HG03354 (cell line): Measurements from ENCODE around the gene RILPL2.
"Not testable (repeated sequence)": the region's sequence is repeated elsewhere in the genome, so short reads cannot be mapped to it uniquely, and the experiment has no call there.

Source experiments
- ATAC-seq: cut with Tn5 transposase; IDR thresholded peaks from one replicate; pipeline ENCODE4 v1.9.1; 2021; ENCODE audit warnings: mild to moderate bottlenecking; ENCODE audit not compliant: unreplicated experiment, poor library complexity, severe bottlenecking

Gene RILPL2

GRCh38 chr12:123452276-123452550 lies 15.7 kb upstream of the RILPL2 start:
- not testable (repeated sequence) for ATAC-seq

DNA sequence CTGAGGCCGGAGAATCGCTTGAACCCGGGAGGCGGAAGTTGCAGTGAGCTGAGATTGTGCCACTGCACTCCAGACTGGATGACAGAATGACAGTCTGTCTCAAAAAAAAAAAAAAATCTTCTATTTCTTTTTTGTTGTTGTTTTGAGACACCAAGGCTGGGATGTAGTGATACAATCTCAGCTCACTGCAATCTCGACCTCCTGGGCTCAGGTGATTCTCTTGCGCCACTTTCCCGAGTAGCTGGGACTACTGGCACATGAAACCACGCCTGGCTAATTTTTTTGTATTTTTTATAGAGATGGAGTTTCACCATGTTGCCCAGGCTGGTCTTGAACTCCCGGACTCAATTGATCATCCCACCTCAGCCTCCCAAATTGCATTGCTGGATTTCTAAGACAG lies 14.2 kb upstream of the RILPL2 start:
- ATAC-seq: no peak

GRCh38 chr12:123449856-123450255 lies 13.4 kb upstream of the RILPL2 start:
- ATAC-seq: no peak

- ATAC-seq: no peak
Measured at GRCh38 chr12:123449249-123449733, 12.8 kb upstream of the RILPL2 start.

DNA sequence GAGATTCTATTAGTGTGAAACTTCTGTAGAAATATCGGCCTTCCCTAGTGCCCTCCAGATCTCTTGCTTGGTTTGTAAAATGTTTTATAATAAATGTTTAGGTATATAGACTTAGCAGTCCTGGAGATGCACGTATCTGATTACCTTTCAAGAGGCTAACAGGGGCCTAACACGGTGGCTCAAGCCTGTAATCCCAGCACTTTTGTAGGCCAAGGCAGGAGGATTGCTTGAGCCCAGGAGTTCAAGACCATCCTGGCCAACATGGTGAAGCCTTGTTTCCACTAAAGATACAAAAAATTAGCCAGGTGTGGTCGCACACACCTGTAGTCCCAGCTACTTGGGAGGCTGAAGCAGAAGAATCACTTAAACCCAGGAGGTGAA lies 9.8 kb upstream of the RILPL2 start:
- no peak for ATAC-seq

- no peak for ATAC-seq
Measured at GRCh38 chr12:123445388-123446332, 9.2 kb upstream of the RILPL2 start.

- ATAC-seq: no peak
Measured at GRCh38 chr12:123444092-123445026, 7.9 kb upstream of the RILPL2 start.

DNA sequence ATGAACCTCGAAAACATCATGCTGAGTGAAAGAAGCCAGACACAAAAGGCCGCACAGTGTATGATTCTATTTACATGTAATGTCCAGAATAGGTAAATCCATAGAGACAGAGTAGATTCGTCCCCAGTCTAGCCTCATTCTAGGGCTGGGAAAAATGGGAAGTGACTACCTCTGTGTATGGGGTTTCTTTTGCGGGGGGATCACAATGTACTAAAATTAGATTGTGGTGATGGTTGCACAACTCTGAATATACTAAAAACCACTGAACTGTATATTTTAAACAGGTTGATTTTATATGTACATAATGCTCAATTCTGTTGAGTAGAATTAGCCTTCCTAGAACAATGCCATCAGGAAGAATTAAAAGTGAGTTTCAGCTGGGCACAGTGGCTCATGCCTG lies 6.3 kb upstream of the RILPL2 start:
- no peak for ATAC-seq

DNA sequence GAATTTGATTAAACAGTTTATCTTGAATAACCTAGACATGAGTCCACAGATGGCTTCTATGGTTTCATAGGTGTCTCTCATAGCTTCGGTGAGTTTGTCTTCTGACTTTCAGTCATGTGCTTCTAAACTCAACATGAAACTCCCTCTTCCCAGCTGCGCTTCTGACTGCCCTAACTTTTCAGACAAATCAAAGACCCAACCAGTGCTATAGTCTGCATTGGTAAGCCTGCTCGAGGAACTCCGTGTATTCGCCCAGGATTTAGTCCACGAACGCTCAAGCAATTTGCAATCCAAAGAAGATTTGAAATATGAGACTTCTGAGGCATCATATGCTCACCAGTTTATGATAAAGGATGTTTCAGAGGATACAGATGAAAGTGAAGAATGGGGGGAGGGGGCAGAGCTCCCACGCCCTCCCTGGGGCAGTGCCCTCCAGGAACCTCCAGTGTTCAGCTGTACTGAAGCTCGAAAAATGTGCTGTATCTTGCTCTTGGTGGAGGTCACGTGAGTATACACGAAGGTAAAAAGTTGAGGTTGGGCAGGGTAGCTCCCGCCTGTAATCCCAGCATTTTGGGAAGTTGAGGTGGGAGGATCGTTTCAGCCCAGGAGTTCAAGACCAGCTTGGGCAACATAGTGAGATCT lies 5.2 kb upstream of the RILPL2 start:
- ATAC-seq: peak; percentile 51

DNA sequence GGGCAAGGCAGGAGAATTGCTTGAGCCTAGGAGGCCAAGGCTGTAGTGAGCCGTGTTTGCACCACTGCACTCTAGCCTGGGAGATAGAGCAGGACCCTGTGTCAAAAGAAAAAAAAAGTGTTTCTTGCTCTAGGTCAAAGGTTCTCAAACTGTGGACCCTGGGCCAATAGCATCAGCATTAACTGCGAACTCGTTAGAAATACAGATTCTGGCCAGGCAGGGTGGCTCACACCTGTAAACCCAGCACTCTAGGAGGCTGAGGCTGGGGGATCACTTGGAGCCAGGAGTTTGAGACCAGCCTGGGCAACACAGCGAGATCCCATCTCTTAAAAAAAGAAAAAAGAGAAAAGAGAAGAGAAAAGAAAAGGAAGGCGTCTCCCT lies 858 bp downstream of the RILPL2 start:
- no peak for ATAC-seq

GRCh38 chr12:123433615-123434014 lies 2.9 kb downstream of the RILPL2 start:
- no peak for ATAC-seq

DNA sequence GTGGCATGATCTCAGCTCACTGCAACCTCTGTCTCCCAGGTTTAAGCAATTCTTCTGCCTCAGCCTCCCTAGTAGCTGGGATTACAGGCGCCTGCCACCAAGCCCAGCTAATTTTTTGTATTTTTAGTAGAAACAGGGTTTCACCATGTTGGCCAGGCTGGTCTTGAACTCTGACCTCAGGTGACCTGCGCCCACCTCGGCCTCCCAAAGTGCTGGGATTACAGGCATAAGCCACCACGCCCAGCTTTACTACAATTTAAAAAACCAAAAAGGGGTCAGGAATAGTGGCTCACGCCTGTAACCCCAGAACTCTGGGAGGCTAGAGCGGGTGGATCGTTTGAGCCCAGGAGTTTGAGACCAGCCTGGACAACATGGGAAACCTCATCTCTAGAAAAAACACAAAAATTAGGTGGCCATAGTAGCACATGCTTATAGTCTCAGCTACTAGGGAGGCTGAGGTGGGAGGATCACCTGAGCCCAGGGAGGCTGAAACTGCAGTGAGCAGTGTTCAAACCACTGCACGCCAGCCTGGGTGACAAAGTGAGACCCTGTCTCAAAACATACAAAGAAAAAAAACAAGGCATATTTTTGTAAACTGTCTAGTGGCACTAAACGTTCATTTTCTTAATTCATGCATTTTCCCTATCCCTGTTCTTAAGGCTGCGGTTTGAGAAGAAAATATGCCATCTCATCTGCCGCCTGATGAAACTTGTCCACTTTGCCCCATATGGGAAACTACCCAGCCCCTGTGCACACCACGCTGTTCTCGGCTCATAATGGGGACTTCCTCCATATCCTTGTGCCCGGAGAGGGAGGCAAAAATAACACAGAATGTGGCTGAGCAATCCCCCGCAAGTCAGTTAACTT lies 4.3 kb downstream of the RILPL2 start:
- not testable (repeated sequence) for ATAC-seq

- not testable (repeated sequence) for ATAC-seq
Measured at GRCh38 chr12:123429101-123429500, 7.4 kb downstream of the RILPL2 start.

- no peak for ATAC-seq
Measured at GRCh38 chr12:123428591-123428990, 7.9 kb downstream of the RILPL2 start.

- peak; percentile 92 for ATAC-seq
Measured at GRCh38 chr12:123427036-123427769, 9.3 kb downstream of the RILPL2 start.

- no peak for ATAC-seq
Measured at GRCh38 chr12:123421314-123421713, 15.2 kb downstream of the RILPL2 start.

DNA sequence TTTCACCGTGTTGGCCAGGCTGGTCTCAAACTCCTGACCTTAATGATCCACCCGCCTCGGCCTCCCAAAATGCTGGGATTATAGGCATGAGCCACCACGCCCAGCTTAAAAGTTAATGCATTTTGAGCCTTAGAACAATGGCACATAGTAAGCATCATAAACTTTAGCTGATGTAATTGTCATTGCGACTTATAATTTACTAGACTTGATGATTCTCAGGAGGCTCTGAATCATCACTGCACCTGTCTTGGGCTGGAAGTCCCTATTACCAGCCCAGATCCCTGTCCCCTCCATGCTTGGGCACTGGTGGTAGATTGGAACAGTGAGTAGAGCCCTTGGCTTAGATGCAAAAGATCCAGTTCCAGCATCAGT lies 26.5 kb downstream of the RILPL2 start:
- no peak for ATAC-seq

DNA sequence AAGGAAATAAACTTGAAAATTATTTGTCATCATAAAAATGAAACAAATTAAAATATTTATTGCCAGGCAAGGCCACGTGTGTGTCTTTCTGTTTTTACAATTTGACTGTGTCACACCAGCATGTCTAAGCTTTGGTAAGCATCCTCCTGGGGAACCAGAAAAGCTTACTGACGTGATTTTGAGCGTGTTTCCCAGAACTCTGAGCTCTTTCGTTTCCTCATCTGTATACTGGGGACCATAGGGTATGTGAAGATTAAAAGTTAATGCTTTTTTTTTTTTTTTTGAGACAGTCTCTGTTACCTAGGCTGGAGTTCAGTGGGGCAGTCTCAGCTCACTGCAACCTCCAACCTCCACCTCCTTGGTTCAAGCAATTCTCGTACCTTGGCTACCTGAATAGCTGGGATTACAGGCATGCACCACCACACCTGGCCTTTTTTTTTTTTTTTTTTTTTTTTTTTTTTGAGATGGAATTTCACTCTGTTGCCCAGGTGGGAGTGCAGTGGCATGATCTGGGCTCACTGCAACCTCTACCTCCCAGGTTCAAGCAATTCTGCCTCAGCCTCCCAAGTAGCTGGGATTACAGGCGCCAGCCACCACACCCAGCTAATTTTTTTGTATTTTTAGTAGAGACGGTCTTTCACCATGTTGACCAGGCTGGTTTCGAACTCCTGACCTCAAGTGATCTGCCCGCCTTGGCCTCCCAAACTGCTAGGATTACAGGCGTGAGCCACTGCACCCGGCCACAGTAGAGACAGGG lies 27.0 kb downstream of the RILPL2 start:
- not testable (repeated sequence) for ATAC-seq
